LoVo (cell line): ENCODE measurements around the gene MINK1.

Source experiments
- DNase-seq: peaks from one replicate; pipeline ENCODE4 v3.0.0-alpha.2; 2016; ENCODE audit warnings: low spot score

Gene MINK1

GRCh38 chr17:4872786-4873185, 39.6 kb downstream of the MINK1 start:
- no peak for DNase-seq

- no peak for DNase-seq
These were observed 43.9 kb downstream of the MINK1 start for GRCh38 chr17:4877089-4877488.

GRCh38 chr17:4879601-4880000, 46.5 kb downstream of the MINK1 start:
- no peak for DNase-seq

- DNase-seq = no peak
These were observed 47.7 kb downstream of the MINK1 start for GRCh38 chr17:4880857-4881256.

- DNase-seq = peak; percentile 49
These were observed 48.8 kb downstream of the MINK1 start for GRCh38 chr17:4881761-4882555.

GRCh38 chr17:4884489-4884888, 51.3 kb downstream of the MINK1 start:
- no peak for DNase-seq

- no peak for DNase-seq
These were observed 53.7 kb downstream of the MINK1 start for GRCh38 chr17:4886830-4887229.

GRCh38 chr17:4887581-4887980, 54.4 kb downstream of the MINK1 start:
- no peak for DNase-seq

- no peak for DNase-seq
These were observed 58.6 kb downstream of the MINK1 start for GRCh38 chr17:4891411-4892410.

- no peak for DNase-seq
These were observed 59.5 kb downstream of the MINK1 start for GRCh38 chr17:4892499-4893221.

- no peak for DNase-seq
These were observed 60.1 kb downstream of the MINK1 start for GRCh38 chr17:4893272-4893671.

- DNase-seq = no peak
These were observed 60.8 kb downstream of the MINK1 start for GRCh38 chr17:4893721-4894560.

GRCh38 chr17:4895121-4895520, 62.0 kb downstream of the MINK1 start:
- no peak for DNase-seq

GRCh38 chr17:4895657-4896331, 62.7 kb downstream of the MINK1 start:
- no peak for DNase-seq

- DNase-seq = no peak
These were observed 63.4 kb downstream of the MINK1 start for GRCh38 chr17:4896332-4897197.

GRCh38 chr17:4897198-4897687, 64.1 kb downstream of the MINK1 start:
- DNase-seq = no peak

GRCh38 chr17:4897785-4898184, 64.6 kb downstream of the MINK1 start:
- no peak for DNase-seq

GRCh38 chr17:4898351-4898750, 65.2 kb downstream of the MINK1 start:
- DNase-seq = no peak

GRCh38 chr17:4898927-4899326, 65.8 kb downstream of the MINK1 start:
- DNase-seq = no peak
